Gastrocnemius medialis (tissue), 4 donors: ENCODE results near the gene NKAPD1. TPM values are rescaled to one million over a fixed set of nuclear protein-coding genes. Genes with fewer than 3 reads are reported as not detected.

Source experiments
- ATAC-seq, 2 donors: fragments of 150-250 bp; one replicate each; pipeline ENCODE4 v1.9.1; 2016
- DNase-seq, 2 donors: peaks; one replicate each; pipeline ENCODE4 v3.0.0-alpha.2; 2019
- H3K27ac ChIP-seq, 4 donors: fragments of 200-600 bp; sonication (generic); 1 replicate in 1 of 4; 2 replicates in 3 of 4; pipeline ENCODE4 v1.5.1; 2016 to 2018; ENCODE audit warnings: mild to moderate bottlenecking in 2 of 4, moderate library complexity in 1 of 4
- H3K27me3 ChIP-seq, 3 donors: fragments of 200-600 bp; sonication (generic) in 2 of 3; 1 replicate in 1 of 3; 2 replicates in 2 of 3; pipeline versions ENCODE4 v1.5.1 to v1.6.0; 2016 to 2019; ENCODE audit warnings: mild to moderate bottlenecking in 1 of 3, moderate library complexity in 1 of 3
- H3K36me3 ChIP-seq, 2 donors: fragments of 200-600 bp; sonication (generic) in 1 of 2; one replicate each; pipeline ENCODE4 v1.5.1; 2017 to 2018
- H3K4me1 ChIP-seq, 2 donors: fragments of 200-600 bp; sonication (generic) in 1 of 2; one replicate each; pipeline ENCODE4 v1.5.1; 2016 to 2017; ENCODE audit warnings: mild to moderate bottlenecking in 2 of 2
- H3K4me3 ChIP-seq, 4 donors: fragments of 200-600 bp; sonication (generic) in 3 of 4; 1 replicate in 1 of 4; 2 replicates in 3 of 4; pipeline ENCODE4 v1.5.1; 2016 to 2019; ENCODE audit warnings: mild to moderate bottlenecking in 2 of 4
- H3K9me3 ChIP-seq, 3 donors: fragments of 200-600 bp; sonication (generic) in 2 of 3; 1 replicate in 1 of 3; 2 replicates in 2 of 3; pipeline ENCODE4 v1.5.1; 2016 to 2019
- CTCF ChIP-seq, 5 experiments: fragments of 450-650 bp in 3 of 5; fragments of 200-600 bp in 2 of 5; sonication (generic) in 2 of 5; IDR thresholded peaks in 4 of 5; conservative IDR thresholded peaks in 1 of 5; 1 replicate in 4 of 5; 2 replicates in 1 of 5; pipeline ENCODE4 v1.5.1; 2016 to 2019; ENCODE audit warnings: antibody characterized with exemption in 5 of 5, mild to moderate bottlenecking in 3 of 5, moderate library complexity in 3 of 5
- POLR2A ChIP-seq, 2 donors: fragments of 450-650 bp; IDR thresholded peaks; one replicate each; pipeline ENCODE4 v1.6.1; 2017; ENCODE audit warnings: antibody characterized with exemption in 2 of 2, mild to moderate bottlenecking in 2 of 2, moderate library complexity in 2 of 2
- in situ Hi-C, 4 donors: fragments of 200-750 bp; cut with MboI; loops; one replicate each; pipeline versions ENCODE4 v1.15.0 to v1.8.0; 2017; ENCODE audit warnings: low sequenced_read_pairs in 4 of 4
- intact Hi-C: fragments of 100-400 bp; cut with DNase I; formaldehyde crosslinking; loops from one replicate; pipeline ENCODE4 v1.15.1; 2023; ENCODE audit warnings: low total_unique reads
- total RNA-seq, 4 donors: library from RNA; depleted of rRNA; stranded (reverse); fragments of >200 nt; gene quantifications; one replicate each; pipeline versions ENCODE4 v1.1.0 to v1.2.3, GENCODE V29; 2016

Gene NKAPD1
- total RNA-seq, 4 donors from 2014 or later = 4.0 to 10.5 (median 9.0) TPM

DNA sequence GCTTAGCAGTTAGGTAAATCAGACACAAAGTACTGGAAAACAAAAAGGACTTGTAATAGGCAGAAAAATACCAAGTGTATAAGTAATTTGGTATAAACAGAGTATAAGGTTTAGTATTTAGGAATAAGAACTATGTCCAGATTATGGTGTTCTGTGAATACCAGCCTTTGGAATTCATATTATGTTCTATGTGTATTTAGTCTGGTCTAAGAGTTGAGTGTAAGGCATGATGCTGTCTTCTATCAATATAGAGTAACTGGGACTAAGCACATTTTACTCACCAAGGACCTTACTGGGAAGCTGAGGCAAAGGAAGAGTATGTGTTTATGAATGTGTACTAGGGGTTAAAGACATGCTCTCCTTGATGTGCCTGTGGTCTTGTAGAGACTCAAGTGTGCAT, 22.1 kb downstream of the NKAPD1 start:
- ATAC-seq (no peak), DNase-seq (no peak)
- H3K27ac ChIP-seq = no peak overlapping the region
- peaks cover 0 to 59% of the 10 kb centered on the region in 2 donors for H3K36me3 ChIP-seq
- TF ChIP-seq CTCF (IDR thresholded peaks at IDR 0.05 in 4 of 5, conservative IDR thresholded peaks at IDR 0.05 in 1 of 5) = no peak
- TF ChIP-seq POLR2A (IDR thresholded peaks at IDR 0.05) = no peak
- H3K4me1 ChIP-seq = peaks cover 15 to 27% of the 10 kb centered on the region in 2 donors
- no peak overlapping the region for H3K4me3 ChIP-seq
- intact Hi-C loops (no loop called here), in situ Hi-C loops (no loop called here)
- H3K27me3 ChIP-seq = no peaks in the 10 kb centered on the region
- H3K9me3 ChIP-seq = no peaks in the 10 kb centered on the region

GRCh38 chr11:112097734-112098528, 23.8 kb downstream of the NKAPD1 start:
- no peak for TF ChIP-seq CTCF (IDR thresholded peaks at IDR 0.05 in 4 of 5, conservative IDR thresholded peaks at IDR 0.05 in 1 of 5)
- TF ChIP-seq POLR2A (IDR thresholded peaks at IDR 0.05) = no peak
- peaks cover 0 to 42% of the 10 kb centered on the region in 2 donors for H3K36me3 ChIP-seq
- ATAC-seq = no peak
- in situ Hi-C loops = no loop called here
- no peaks in the 10 kb centered on the region for H3K9me3 ChIP-seq
- peaks cover 6 to 23% of the 10 kb centered on the region in 2 donors for H3K4me1 ChIP-seq
- H3K4me3 ChIP-seq = no peak overlapping the region
- intact Hi-C loops = no loop called here
- H3K27me3 ChIP-seq = no peaks in the 10 kb centered on the region
- no peak overlapping the region for H3K27ac ChIP-seq
- DNase-seq = no peak

DNA sequence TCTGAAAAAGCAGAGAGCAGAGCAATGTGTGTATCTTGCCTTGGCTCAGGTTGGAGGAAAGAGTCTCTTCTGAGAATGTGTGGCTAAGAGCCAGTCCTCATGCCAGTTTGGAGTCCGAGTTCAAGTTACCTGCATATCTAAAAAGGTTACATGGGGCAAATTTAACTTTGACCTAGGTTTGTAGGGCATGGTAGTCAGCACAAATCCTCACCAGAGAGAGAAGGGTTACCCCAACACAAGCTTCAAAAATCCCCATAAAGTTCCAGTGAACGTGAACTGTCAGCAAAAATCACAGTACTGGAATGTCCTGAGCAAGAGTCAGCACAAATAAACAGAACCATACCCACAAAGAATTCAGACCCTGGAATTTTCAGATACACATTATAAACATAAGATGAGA, 26.4 kb downstream of the NKAPD1 start:
- DNase-seq (peak in 1 of 2 donors; percentile 31), ATAC-seq (peak; percentile 43 to 85)
- Histone ChIP-seq H3K36me3 (peaks cover 0 to 19% of the 10 kb centered on the region in 2 donors), H3K27ac (peak overlapping the region; percentile 45 to 78 (median 72)), H3K9me3 (no peaks in the 10 kb centered on the region), H3K4me3 (no peak overlapping the region), H3K27me3 (no peaks in the 10 kb centered on the region), H3K4me1 (peaks cover 6 to 23% of the 10 kb centered on the region in 2 donors)
- intact Hi-C loops = no loop called here
- in situ Hi-C loops = no loop called here
- TF ChIP-seq POLR2A (IDR thresholded peaks at IDR 0.05) (no peak), CTCF (IDR thresholded peaks at IDR 0.05 in 4 of 5, conservative IDR thresholded peaks at IDR 0.05 in 1 of 5) (no peak)

- Histone ChIP-seq H3K27ac (no peak overlapping the region), H3K4me1 (peaks cover 6 to 23% of the 10 kb centered on the region in 2 donors), H3K36me3 (no peaks in the 10 kb centered on the region), H3K27me3 (no peaks in the 10 kb centered on the region), H3K9me3 (no peaks in the 10 kb centered on the region), H3K4me3 (no peak overlapping the region)
- in situ Hi-C loops (no loop called here), intact Hi-C loops (no loop called here)
- ATAC-seq = no peak
- no peak for DNase-seq
- no peak for TF ChIP-seq POLR2A (IDR thresholded peaks at IDR 0.05)
- TF ChIP-seq CTCF (IDR thresholded peaks at IDR 0.05 in 4 of 5, conservative IDR thresholded peaks at IDR 0.05 in 1 of 5) = no peak
These were observed 29.3 kb downstream of the NKAPD1 start for GRCh38 chr11:112103446-112103845.
